Measurements from ENCODE around the gene ITGA5.

The ITGA5 gene

GRCh38 chr12:54411391-54412241 lies 7.5 kb downstream of the ITGA5 start:
- no peak for DNase-seq (ENCODE audit: low read depth, low spot score)

DNA sequence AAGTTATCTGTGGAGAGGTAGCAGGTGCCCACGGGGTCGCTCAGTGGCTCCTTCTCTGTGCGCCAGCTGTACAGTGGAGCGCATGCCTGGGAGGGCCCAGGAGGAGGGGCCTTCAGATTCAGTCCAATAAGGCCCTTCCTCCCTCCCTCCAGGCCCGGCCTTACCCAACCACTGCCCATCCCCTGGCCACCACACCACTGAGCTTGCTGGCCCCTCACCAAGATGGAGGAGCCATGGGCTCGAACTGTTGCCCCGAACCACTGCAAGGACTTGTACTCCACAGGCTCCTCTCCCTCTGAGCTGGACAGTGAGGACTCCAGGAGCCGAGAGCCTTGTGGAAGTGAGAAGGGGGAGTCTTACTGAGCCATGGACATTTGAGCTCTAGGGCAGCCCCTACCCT lies 9.8 kb downstream of the ITGA5 start:
- no peak for DNase-seq (ENCODE audit: low read depth, low spot score)

GRCh38 chr12:54407183-54407905 lies 11.7 kb downstream of the ITGA5 start:
- no peak for DNase-seq (ENCODE audit: low read depth, low spot score)

- no peak for DNase-seq (ENCODE audit: low read depth, low spot score)
These were observed 13.5 kb downstream of the ITGA5 start for GRCh38 chr12:54405573-54405972.

DNA sequence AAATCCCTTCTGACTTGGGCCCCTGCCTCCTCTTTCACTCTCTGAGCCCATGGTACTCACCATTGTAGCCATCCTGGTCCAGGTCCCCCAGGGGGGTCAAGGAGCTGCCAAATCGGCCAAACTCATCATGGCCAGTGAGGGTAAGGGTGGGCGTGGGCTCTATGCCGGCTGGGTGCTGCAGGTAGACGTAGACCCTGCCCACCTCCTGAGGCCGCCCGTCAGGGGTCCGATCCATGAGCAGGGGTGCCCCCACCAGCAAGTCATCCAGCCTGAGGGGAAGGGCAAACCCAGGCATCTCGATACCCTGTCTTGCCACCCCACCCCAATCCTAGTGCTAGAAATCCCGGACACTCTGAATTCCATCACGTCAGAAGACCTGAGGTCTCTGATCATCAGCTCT lies 14.0 kb downstream of the ITGA5 start:
- DNase-seq (ENCODE audit: low read depth, low spot score) = no peak

- DNase-seq (ENCODE audit: low read depth, low spot score) = no peak
These were observed 14.7 kb downstream of the ITGA5 start for GRCh38 chr12:54404061-54405004.

GRCh38 chr12:54401119-54401518 lies 17.9 kb downstream of the ITGA5 start:
- DNase-seq (ENCODE audit: low read depth, low spot score) = no peak

GRCh38 chr12:54398995-54399793 lies 19.9 kb downstream of the ITGA5 start:
- DNase-seq (ENCODE audit: low read depth, low spot score) = no peak

- DNase-seq (ENCODE audit: low read depth, low spot score) = no peak
These were observed 20.8 kb downstream of the ITGA5 start for GRCh38 chr12:54398218-54398617.

DNA sequence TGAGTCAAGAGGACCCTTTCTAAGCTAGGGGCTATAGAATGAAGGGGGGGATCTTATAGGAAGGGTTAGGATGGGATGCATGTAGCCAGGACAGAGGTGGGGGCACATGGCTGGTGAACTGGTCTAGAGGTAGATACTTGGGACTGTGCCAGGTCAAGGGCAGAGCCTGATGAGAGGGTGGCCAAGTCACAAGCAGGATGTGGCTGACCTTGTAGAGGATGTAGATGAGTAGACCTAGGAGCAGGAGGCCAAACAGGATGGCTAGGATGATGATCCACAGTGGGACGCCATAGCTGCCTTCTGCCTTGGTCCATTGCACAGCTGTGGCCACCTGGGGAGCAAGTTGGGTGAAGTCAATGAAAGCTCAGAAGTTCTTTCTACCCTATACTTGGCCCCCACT lies 21.9 kb downstream of the ITGA5 start:
- no peak for DNase-seq (ENCODE audit: low read depth, low spot score)

GRCh38 chr12:54395545-54395944 lies 23.5 kb downstream of the ITGA5 start:
- DNase-seq (ENCODE audit: low read depth, low spot score) = no peak

DNA sequence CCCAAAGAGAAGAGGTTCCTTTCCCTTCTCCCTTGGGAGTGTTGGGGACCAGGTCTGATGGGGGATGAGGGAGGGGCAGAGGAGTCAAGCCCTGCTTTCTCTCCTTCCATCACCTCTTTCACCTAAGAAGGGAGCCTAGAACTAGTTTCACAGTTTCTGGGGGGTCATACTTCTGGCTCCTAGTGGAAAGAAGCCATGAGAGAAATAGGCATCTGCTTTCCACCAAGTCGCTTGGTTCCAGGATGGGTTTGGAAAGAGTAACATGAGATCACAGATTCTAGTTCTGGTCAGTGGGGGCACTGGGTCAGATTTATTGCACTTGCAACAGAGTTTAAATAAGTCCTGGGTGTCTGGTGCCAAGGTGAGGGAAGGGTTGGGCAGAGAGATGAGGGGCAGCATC lies 24.1 kb downstream of the ITGA5 start:
- no peak for DNase-seq (ENCODE audit: low read depth, low spot score)

- DNase-seq (ENCODE audit: low read depth, low spot score) = no peak
These were observed 24.8 kb downstream of the ITGA5 start for GRCh38 chr12:54394281-54394719.

GRCh38 chr12:54393743-54394142 lies 25.3 kb downstream of the ITGA5 start:
- no peak for DNase-seq (ENCODE audit: low read depth, low spot score)

DNA sequence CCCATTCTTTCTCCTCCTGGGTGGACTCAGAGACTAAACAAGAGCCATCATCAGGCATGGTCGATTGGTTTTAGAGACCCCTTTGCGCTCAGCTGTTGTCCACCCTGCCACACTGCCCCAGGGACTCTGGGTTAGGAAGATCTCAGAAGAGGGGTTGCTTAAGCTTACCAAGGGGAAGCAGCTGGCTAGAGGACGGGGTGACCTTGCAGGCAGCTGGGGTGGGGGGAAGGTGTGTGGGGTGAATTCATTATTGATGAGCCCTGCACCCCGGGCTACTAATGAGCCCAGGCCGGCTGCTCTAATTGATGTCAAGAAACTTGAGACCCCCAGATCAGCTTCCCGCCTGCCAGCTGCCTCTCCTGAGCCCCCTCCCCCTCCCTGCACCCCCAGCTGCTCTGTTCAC lies 25.9 kb downstream of the ITGA5 start:
- DNase-seq (ENCODE audit: low read depth, low spot score) = no peak

GRCh38 chr12:54392485-54393206 lies 26.4 kb downstream of the ITGA5 start:
- DNase-seq (ENCODE audit: low read depth, low spot score) = no peak

DNA sequence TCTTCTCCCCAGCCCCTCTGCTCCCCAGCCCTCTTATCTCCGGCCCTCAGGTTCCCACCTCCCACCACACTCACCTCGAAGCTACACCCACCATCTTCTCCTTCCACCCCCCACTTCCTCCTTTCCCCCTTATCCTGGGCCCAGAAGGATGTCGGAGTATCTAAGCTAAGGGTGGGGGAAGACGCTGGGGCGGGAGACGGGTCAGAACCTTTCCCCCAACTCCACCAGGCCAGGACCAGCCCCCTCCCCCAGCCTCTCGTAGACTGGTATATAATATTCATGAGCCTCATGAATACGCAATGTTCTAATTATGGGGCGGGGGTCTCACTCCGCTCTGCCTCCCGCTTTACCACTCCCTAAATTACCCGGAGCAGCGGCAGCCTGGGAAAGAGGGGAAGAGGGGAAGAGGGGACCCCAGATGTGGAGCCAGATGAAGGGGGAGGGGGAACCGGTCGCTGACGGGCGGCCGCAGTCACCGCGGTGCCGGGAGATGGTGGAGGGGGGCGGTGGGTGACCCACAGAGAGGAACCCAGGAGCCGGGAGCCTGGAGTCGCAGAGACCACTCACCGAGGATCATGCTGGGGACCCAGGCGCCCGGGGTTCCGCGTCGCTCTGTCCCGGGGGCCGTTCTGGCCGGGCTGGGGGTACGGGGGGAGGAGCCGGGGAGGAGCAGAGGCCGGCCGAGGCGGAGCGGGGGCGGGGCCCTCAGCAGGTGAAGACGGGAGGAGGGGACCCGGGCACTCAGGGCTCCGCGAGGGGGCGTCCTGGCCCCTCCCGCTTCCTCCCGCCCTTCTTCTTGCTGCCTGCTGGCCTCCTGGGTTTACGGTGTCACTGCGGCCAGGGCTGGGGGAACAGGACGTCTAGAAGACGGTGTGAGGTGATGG lies 28.2 kb downstream of the ITGA5 start:
- DNase-seq (ENCODE audit: low read depth, low spot score) = no peak

- DNase-seq (ENCODE audit: low read depth, low spot score) = no peak
These were observed 28.8 kb downstream of the ITGA5 start for GRCh38 chr12:54390176-54390667.

- no peak for DNase-seq (ENCODE audit: low read depth, low spot score)
These were observed 29.4 kb downstream of the ITGA5 start for GRCh38 chr12:54389607-54390175.
